Fibroblast of pulmonary artery (primary cell): ENCODE results near the gene GJD2.

Experiments
- DNase-seq: peaks from one replicate; pipeline ENCODE4 v3.0.0-alpha.2; 2010; ENCODE audit warnings: low read depth
- H3K4me3 ChIP-seq: replicated peaks from 2 replicates; pipeline ENCODE4 v1.5.1; 2011; ENCODE audit warnings: low read depth, mild to moderate bottlenecking, control low read depth, low read length, moderate library complexity
- TF ChIP-seq, protein P1 (sequence below): IDR thresholded peaks from 2 replicates; pipeline ENCODE4 v1.5.1; 2011; ENCODE audit warnings: mild to moderate bottlenecking, control low read depth, low read length, inconsistent platforms; ENCODE audit errors: missing control alignments

The GJD2 gene

DNA sequence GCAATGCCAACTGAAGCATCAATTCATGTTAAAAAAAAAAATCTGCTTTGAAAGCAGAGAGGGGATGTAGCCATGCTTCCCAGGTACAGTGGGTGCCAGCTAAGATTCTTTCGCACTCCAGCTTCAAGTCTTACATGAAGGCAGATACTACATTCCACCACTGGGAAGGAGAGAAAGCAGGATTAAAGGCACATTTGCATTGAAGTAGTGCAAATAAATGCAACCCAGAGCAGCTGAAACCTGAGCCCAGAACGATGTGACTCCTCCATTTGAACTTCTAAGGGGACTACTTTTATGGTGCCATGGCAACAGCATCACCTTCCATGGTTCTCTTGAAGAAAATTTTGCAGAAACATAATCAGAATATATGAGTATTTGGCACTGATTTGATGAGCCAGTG is 19.1 kb upstream of the GJD2 start:
- H3K4me3 ChIP-seq, result no peak overlapping the region
- no peak for DNase-seq
- TF ChIP-seq, protein P1, sequence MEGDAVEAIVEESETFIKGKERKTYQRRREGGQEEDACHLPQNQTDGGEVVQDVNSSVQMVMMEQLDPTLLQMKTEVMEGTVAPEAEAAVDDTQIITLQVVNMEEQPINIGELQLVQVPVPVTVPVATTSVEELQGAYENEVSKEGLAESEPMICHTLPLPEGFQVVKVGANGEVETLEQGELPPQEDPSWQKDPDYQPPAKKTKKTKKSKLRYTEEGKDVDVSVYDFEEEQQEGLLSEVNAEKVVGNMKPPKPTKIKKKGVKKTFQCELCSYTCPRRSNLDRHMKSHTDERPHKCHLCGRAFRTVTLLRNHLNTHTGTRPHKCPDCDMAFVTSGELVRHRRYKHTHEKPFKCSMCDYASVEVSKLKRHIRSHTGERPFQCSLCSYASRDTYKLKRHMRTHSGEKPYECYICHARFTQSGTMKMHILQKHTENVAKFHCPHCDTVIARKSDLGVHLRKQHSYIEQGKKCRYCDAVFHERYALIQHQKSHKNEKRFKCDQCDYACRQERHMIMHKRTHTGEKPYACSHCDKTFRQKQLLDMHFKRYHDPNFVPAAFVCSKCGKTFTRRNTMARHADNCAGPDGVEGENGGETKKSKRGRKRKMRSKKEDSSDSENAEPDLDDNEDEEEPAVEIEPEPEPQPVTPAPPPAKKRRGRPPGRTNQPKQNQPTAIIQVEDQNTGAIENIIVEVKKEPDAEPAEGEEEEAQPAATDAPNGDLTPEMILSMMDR, result no peak

DNA sequence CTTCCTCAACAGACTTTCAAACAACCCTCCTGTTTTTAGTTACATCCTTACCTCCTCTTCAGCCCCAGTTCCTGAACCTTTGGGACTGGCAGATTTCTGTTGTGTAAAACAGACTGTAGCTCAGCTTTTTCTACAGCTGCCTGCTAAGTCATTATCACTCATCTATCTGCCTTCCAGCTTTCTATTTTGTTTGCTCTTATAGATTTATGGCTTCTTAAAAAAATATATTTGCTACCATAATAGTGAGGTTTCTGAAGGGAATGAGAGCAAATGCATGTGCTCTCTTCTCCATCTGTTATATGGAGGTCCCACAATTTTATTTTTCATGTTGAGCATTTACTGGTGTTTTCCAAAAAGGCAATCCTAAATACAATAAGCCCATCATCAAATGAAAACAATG is 18.2 kb upstream of the GJD2 start:
- no peak overlapping the region for H3K4me3 ChIP-seq
- no peak for DNase-seq
- TF ChIP-seq, protein P1, result no peak

DNA sequence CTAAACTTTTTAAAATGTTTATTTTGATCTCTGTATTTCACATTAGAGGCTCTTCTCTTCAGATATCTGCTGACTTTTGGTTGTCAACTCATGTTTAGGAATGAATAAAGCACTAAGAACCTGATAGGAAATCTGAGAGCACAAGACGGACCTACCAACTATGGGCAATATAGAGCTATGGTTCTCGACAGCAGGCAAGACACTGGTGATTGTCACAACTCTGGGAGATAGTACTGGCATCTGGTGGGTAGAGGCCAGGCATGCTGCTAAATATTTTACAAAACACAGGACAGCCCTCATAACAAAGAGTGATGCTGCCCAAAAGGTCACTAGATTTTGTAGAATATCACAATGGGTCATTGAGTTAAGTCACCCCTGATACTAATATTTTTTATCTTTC is 17.5 kb upstream of the GJD2 start:
- TF ChIP-seq, protein P1, result no peak
- no peak for DNase-seq
- no peak overlapping the region for H3K4me3 ChIP-seq

DNA sequence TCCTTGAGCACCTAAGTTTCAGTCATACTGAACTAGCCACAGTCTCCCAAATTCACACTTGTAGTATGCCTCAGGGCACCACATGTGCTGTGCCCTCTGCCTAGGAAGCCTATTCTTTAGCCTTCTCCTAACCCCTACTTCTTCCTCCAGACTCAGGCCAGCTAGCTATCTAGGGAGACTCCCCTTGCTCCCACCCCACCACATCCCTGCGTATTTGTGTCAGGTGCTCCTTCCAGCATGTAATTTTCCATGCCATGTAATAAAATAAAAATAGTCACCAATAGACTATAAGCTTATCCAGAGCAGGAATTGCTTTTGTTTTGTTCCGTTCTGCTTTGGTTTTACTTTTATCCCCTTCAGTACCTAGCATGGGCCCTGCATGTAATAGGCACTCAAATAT is 14.9 kb upstream of the GJD2 start:
- DNase-seq, result no peak
- no peak overlapping the region for H3K4me3 ChIP-seq
- TF ChIP-seq, protein P1, result no peak

DNA sequence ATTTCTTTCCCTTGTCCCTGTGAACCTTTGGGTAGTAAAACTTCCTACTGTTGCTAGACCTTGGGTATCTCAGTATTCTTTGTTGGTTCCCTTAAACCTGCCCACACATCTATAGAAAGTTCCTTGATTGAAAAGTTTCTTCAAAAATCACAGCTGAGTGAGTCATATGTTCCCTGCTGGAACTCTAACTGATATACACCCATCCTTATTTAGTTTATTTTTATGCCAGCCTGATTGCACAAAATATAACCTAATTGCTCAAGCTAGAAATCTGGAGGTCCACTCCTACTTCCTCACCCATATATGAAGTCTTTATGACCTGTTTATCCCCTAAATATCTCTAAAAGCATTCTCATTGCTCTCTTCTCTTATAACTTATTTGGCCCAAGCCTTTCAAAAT is 13.7 kb upstream of the GJD2 start:
- no peak overlapping the region for H3K4me3 ChIP-seq
- TF ChIP-seq, protein P1, result no peak
- no peak for DNase-seq

DNA sequence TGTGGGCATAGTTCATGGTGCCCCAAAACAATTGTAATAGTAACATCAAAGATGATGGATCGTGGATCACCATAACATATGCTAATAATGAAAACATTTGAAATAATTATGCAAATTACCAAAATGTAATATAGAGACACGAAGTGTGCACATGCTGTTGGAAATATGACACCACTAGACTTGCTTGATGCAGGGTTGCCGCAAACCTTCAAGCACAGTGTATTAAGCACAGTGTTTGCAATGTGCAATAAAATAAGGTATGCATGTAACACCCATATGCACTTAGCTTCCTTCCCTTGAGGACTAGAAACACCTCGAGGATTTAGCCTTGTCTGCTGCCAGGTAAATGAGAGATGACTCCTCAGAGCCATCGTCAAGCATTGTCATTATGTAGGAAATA is 10.9 kb upstream of the GJD2 start:
- H3K4me3 ChIP-seq, result no peak overlapping the region
- TF ChIP-seq, protein P1, result no peak
- no peak for DNase-seq

DNA sequence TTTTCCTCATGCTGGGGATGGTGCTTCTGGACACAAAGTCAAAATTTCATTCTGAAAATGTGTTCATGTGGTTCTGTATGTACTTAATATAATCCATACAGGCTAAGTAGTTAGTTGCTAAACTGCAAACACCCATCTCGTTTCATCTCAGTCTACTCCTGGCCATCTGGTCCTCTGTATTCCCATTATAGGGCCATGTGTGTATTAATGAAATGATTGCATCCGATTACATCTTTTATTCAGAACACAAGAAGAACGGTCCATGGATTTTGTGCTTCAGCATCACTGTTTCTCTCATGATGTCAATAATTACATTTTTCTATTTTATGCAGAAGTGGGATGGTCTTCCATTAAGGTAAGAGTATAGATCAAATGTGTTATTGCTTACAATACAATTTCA is 6.1 kb upstream of the GJD2 start:
- DNase-seq, result no peak

More for the DNA sequence above, 6.1 kb upstream of the GJD2 start:
- TF ChIP-seq, protein P1, result no peak
- no peak overlapping the region for H3K4me3 ChIP-seq
